H1 (cell line): ENCODE measurements around the gene MACROH2A1. TPM values are rescaled to one million over a fixed set of nuclear protein-coding genes. Genes with fewer than 3 reads are reported as not detected.

Experiments
- CTCF ChIA-PET: fragments of 300-600 bp; sonication (Branson Sonifier 250); formaldehyde crosslinking; loops from one replicate; lab custom pipeline; 2021; ENCODE audit not compliant: partially characterized antibody; lab: Charles Lee
- POLR2A ChIA-PET: fragments of 300-600 bp; sonication (Branson Sonifier 250); formaldehyde crosslinking; loops from one replicate; lab custom pipeline; 2021; ENCODE audit warnings: inconsistent platforms; ENCODE audit not compliant: partially characterized antibody; lab: Charles Lee
- DNase-seq, 2 experiments: peaks; one replicate each; pipeline versions ENCODE4 v3.0.0 to v3.0.0-alpha.2; 2010 to 2022; ENCODE audit warnings: low spot score in 2 of 2, low read depth in 1 of 2, mixed read lengths in 1 of 2
- FAIRE-seq: peaks from 2 replicates; lab custom pipeline; 2011; peaks lifted over from hg19 to GRCh38; lab: Jason Lieb, UNC
- H2AFZ ChIP-seq: 2 replicates; pipeline ENCODE4 v1.8.1; 2012; ENCODE audit warnings: low read length, inconsistent platforms
- H2AK5ac ChIP-seq: 2 replicates; pipeline ENCODE4 v1.6.1; 2013; ENCODE audit warnings: low read depth, low read length
- H2BK120ac ChIP-seq: replicated peaks from 2 replicates; pipeline ENCODE3; 2013; ENCODE audit warnings: low read depth, low read length, inconsistent platforms
- H2BK12ac ChIP-seq: 2 replicates; pipeline ENCODE4 v1.6.1; 2013; ENCODE audit warnings: low read depth, low read length
- H2BK15ac ChIP-seq: 2 replicates; pipeline ENCODE4 v1.6.1; 2013; ENCODE audit warnings: low read length
- H2BK20ac ChIP-seq: 2 replicates; pipeline ENCODE4 v1.6.1; 2013; ENCODE audit warnings: low read length
- H2BK5ac ChIP-seq: 2 replicates; pipeline ENCODE4 v1.6.1; 2013; ENCODE audit warnings: low read depth, low read length
- H3K14ac ChIP-seq: 2 replicates; pipeline ENCODE4 v1.6.1; 2013; ENCODE audit warnings: inconsistent platforms; ENCODE audit not compliant: insufficient read length
- H3K18ac ChIP-seq: 2 replicates; pipeline ENCODE4 v1.6.1; 2013; ENCODE audit warnings: low read length; ENCODE audit errors: extremely low read depth
- H3K23ac ChIP-seq: 2 replicates; pipeline ENCODE4 v1.6.1; 2013; ENCODE audit warnings: inconsistent platforms; ENCODE audit not compliant: insufficient read length
- H3K23me2 ChIP-seq: 2 replicates; pipeline ENCODE4 v1.6.1; 2013; ENCODE audit warnings: low read depth, low read length
- H3K27ac ChIP-seq: 2 replicates; pipeline ENCODE4 v1.6.1; 2011; ENCODE audit warnings: low read depth, low read length, inconsistent platforms
- H3K27me3 ChIP-seq, 4 experiments: replicated peaks in 1 of 4; 1 replicate in 1 of 4; 2 replicates in 3 of 4; pipeline versions ENCODE4 v1.6.1 to v1.8.1; 2011 to 2013; ENCODE audit warnings: low read length in 3 of 4, mild to moderate bottlenecking in 3 of 4, inconsistent platforms in 2 of 4, mixed read lengths in 2 of 4, moderate library complexity in 1 of 4; ENCODE audit not compliant: control insufficient read depth in 3 of 4, insufficient read depth in 3 of 4; ENCODE audit errors: extremely low read depth in 1 of 4
- H3K36me3 ChIP-seq, 4 experiments: 2 replicates each; pipeline versions ENCODE4 v1.6.1 to v1.8.1; 2011 to 2013; ENCODE audit warnings: mild to moderate bottlenecking in 4 of 4, low read length in 3 of 4, moderate library complexity in 2 of 4, control low read depth in 1 of 4, inconsistent platforms in 1 of 4; ENCODE audit not compliant: insufficient read depth in 4 of 4, control insufficient read depth in 2 of 4
- H3K4ac ChIP-seq: replicated peaks from 2 replicates; pipeline ENCODE3; 2013; ENCODE audit warnings: low read length, low read depth, mixed read lengths, inconsistent platforms; ENCODE audit not compliant: insufficient read length
- H3K4me1 ChIP-seq, 4 experiments: replicated peaks in 1 of 4; 1 replicate in 1 of 4; 2 replicates in 3 of 4; pipeline versions ENCODE4 v1.6.1 to v1.8.1; 2011 to 2013; ENCODE audit warnings: low read length in 3 of 4, inconsistent platforms in 2 of 4, mixed read lengths in 1 of 4; ENCODE audit not compliant: insufficient read depth in 4 of 4, control insufficient read depth in 3 of 4
- H3K4me2 ChIP-seq, 2 experiments: 2 replicates each; pipeline versions ENCODE4 v1.6.1 to v1.8.1; 2011 to 2013; ENCODE audit warnings: low read depth in 2 of 2, low read length in 2 of 2, control low read depth in 1 of 2, inconsistent platforms in 1 of 2, mild to moderate bottlenecking in 1 of 2; ENCODE audit not compliant: insufficient read depth in 1 of 2
- H3K4me3 ChIP-seq, 4 experiments: fragments of 200-600, 300-600 bp in 1 of 4; sonication (generic), shearing (Covaris generic), sonication (Bioruptor Twin) in 1 of 4; 2 replicates each; pipeline versions ENCODE4 v1.5.1 to v1.8.1; 2011 to 2016; ENCODE audit warnings: low read length in 4 of 4, low read depth in 3 of 4, control low read depth in 2 of 4, inconsistent platforms in 2 of 4, mild to moderate bottlenecking in 2 of 4, mixed read lengths in 1 of 4, moderate library complexity in 1 of 4; ENCODE audit not compliant: insufficient read depth in 2 of 4; ENCODE audit errors: extremely low read depth in 1 of 4
- H3K56ac ChIP-seq: replicated peaks from 2 replicates; pipeline ENCODE3; 2013; ENCODE audit warnings: low read depth, mild to moderate bottlenecking, mixed read lengths, low read length, inconsistent platforms; ENCODE audit not compliant: insufficient read length
- H3K79me1 ChIP-seq: 2 replicates; pipeline ENCODE4 v1.6.1; 2013; ENCODE audit warnings: low read depth, low read length, control low read depth
- H3K79me2 ChIP-seq, 2 experiments: 2 replicates each; pipeline versions ENCODE4 v1.6.1 to v1.8.1; 2012 to 2013; ENCODE audit warnings: low read length in 2 of 2, mild to moderate bottlenecking in 2 of 2, inconsistent platforms in 1 of 2; ENCODE audit not compliant: insufficient read depth in 2 of 2, control insufficient read depth in 1 of 2
- H3K9ac ChIP-seq, 4 experiments: replicated peaks in 1 of 4; 1 replicate in 1 of 4; 2 replicates in 3 of 4; pipeline versions ENCODE4 v1.6.1 to v1.8.1; 2011 to 2013; ENCODE audit warnings: low read depth in 3 of 4, low read length in 3 of 4, control low read depth in 2 of 4, mild to moderate bottlenecking in 2 of 4, moderate library complexity in 2 of 4, inconsistent platforms in 1 of 4; ENCODE audit errors: extremely low read depth in 1 of 4
- H3K9me3 ChIP-seq, 2 experiments: 2 replicates each; pipeline versions ENCODE4 v1.6.1 to v1.8.1; 2012 to 2013; ENCODE audit warnings: mild to moderate bottlenecking in 2 of 2, moderate library complexity in 2 of 2, control low read depth in 1 of 2, inconsistent platforms in 1 of 2, low read depth in 1 of 2, low read length in 1 of 2, mixed read lengths in 1 of 2; ENCODE audit not compliant: insufficient read depth in 2 of 2
- H4K20me1 ChIP-seq, 2 experiments: replicated peaks in 1 of 2; 2 replicates each; pipeline versions ENCODE3 to v1.8.1; 2011 to 2013; ENCODE audit warnings: inconsistent platforms in 2 of 2, low read length in 2 of 2, mild to moderate bottlenecking in 1 of 2; ENCODE audit not compliant: insufficient read depth in 2 of 2, control insufficient read depth in 1 of 2
- H4K5ac ChIP-seq: 2 replicates; pipeline ENCODE4 v1.6.1; 2013; ENCODE audit warnings: low read length, low read depth, mixed read lengths, inconsistent platforms; ENCODE audit not compliant: insufficient read length
- H4K8ac ChIP-seq: 2 replicates; pipeline ENCODE4 v1.8.0; 2013; ENCODE audit warnings: mild to moderate bottlenecking, moderate library complexity, low read length, inconsistent platforms; ENCODE audit not compliant: insufficient read depth; ENCODE audit errors: extremely low read depth
- H4K91ac ChIP-seq: replicated peaks from 2 replicates; pipeline ENCODE3; 2013; ENCODE audit warnings: low read length, mixed read lengths, inconsistent platforms; ENCODE audit not compliant: insufficient read length
- BCL11A ChIP-seq, 2 experiments: IDR thresholded peaks; one replicate each; pipeline ENCODE4 v1.6.1; 2011; ENCODE audit warnings: low read depth in 2 of 2, low read length in 2 of 2, mild to moderate bottlenecking in 2 of 2
- BRCA1 ChIP-seq: IDR thresholded peaks from 2 replicates; pipeline ENCODE4 v1.6.1; 2012; ENCODE audit warnings: low read depth, low read length, improper control_type of control experiment
- EP300 ChIP-seq, 2 experiments: IDR thresholded peaks; 1 replicate in 1 of 2; 2 replicates in 1 of 2; pipeline ENCODE4 v1.6.1; 2011 to 2012; ENCODE audit warnings: low read depth in 2 of 2, low read length in 2 of 2, mild to moderate bottlenecking in 2 of 2, borderline replicate concordance in 1 of 2, inconsistent platforms in 1 of 2, moderate library complexity in 1 of 2
- HDAC6 ChIP-seq: IDR thresholded peaks from one replicate; pipeline ENCODE4 v1.7.1; 2012; ENCODE audit warnings: low read depth, mild to moderate bottlenecking, inconsistent platforms, low read length, moderate library complexity
- POU5F1 ChIP-seq: IDR thresholded peaks from 2 replicates; pipeline ENCODE4 v1.6.1; 2011; ENCODE audit warnings: low read depth, mild to moderate bottlenecking, low read length, moderate library complexity
- RBBP5 ChIP-seq: IDR thresholded peaks from 2 replicates; pipeline ENCODE4 v1.7.1; 2012; ENCODE audit warnings: low read depth, mild to moderate bottlenecking, inconsistent platforms, low read length, moderate library complexity, borderline replicate concordance
- SIN3A ChIP-seq, 2 experiments: IDR thresholded peaks in 1 of 2; conservative IDR thresholded peaks in 1 of 2; 2 replicates each; pipeline ENCODE4 v1.6.1; 2011 to 2012; ENCODE audit warnings: low read length in 2 of 2, improper control_type of control experiment in 1 of 2, low read depth in 1 of 2, mild to moderate bottlenecking in 1 of 2
- SIX5 ChIP-seq: IDR thresholded peaks from 2 replicates; pipeline ENCODE4 v1.6.1; 2011; ENCODE audit warnings: mild to moderate bottlenecking, low read depth, low read length
- SUZ12 ChIP-seq: fragments of 200-600 bp; sonication (generic); IDR thresholded peaks from 2 replicates; pipeline ENCODE4 v1.6.1; 2012; ENCODE audit warnings: mild to moderate bottlenecking, inconsistent platforms, low read length, moderate library complexity, mixed read lengths
- TAF1 ChIP-seq: IDR thresholded peaks from 2 replicates; pipeline ENCODE4 v1.6.1; 2011; ENCODE audit warnings: mild to moderate bottlenecking, low read depth, low read length
- ZNF274 ChIP-seq: IDR thresholded peaks from 2 replicates; pipeline ENCODE4 v1.7.0; 2012; ENCODE audit warnings: low read length, borderline replicate concordance; ENCODE audit errors: extremely low read depth
- WGBS, 2 experiments: shearing (Covaris generic) in 1 of 2; methylation state at CpG; one replicate each; pipeline versions ENCODE4 v1.1.6 to v1.1.7; 2013 to 2015; ENCODE audit warnings: low lambda C conversion rate in 2 of 2, mixed read lengths in 2 of 2, inconsistent platforms in 1 of 2, low coverage in 1 of 2, missing lambda C conversion rate in 1 of 2; ENCODE audit not compliant: insufficient replicate concordance in 2 of 2, insufficient coverage in 1 of 2, insufficient read length in 1 of 2; ENCODE audit errors: extremely low coverage in 1 of 2, missing lambda C conversion rate in 1 of 2; 5-methylcytosine and 5-hydroxymethylcytosine counted together
- polyA plus RNA-seq, 7 experiments: library from polyadenylated mRNA; depleted of rRNA in 3 of 7; stranded (reverse) in 5 of 7; unstranded in 2 of 7; fragments of >200 nt in 5 of 7; fragments of 200-250 nt in 2 of 7; gene quantifications; 1 replicate in 5 of 7; 2 replicates in 1 of 7; 4 replicates in 1 of 7; pipeline versions ENCODE4 v1.2.1 to v1.2.3, GENCODE V29; 2011 to 2013; ENCODE audit warnings: missing spikeins in 2 of 7, mixed read lengths in 2 of 7
- total RNA-seq: library from RNA; stranded (reverse); fragmentation: NEBNext Ultra II Directional; extraction: Animal tissue kit (Norgen Biotek cat#: 25700); gene quantifications from 2 replicates; pipeline ENCODE4 v1.2.1, GENCODE V29; 2021

The MACROH2A1 gene
- total and polyA plus RNA-seq, 2 of the 8 experiments (the other 6 are each of a cell fraction or from before 2014, with no cell fraction given): 60.0 to 92.3 TPM

DNA sequence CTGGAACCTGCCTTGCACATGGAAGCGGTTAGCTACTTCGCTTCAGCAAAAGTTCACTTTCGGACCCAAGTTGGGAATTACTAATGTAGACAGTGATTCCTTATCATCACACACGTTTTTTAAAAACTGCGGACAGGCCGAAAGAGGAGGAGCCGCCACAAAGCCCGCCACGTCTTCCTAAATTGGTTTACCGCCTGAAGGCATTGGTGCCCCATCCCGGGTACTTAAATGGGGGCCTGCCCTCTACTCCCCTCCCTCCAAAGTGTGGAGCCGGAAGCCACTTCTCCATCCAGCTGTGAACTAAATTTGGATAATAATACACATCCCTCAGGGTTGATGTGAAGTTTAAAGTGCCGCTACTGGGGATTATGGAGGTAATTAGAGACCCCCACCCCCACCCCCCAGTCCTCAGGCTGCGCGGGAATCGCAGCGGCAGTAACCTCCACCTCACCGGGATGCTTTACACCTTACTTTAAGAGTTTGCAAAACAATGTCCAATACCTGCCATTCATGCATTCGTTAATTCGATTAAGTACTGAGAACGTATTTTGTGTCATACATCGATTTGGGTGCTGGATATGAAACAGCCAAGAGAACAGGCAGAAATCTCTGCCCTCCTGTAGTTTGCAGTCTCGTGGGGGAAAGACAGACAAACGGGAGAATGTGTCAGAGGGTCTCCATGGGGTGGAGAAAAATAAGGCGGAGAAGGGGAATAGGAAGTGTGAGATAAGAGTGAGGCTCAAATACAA is 937 bp upstream of the MACROH2A1 start:
- Histone ChIP-seq H3K9ac (no peak overlapping the region), H3K23ac (no peak overlapping the region), H3K36me3 (no peaks in the 10 kb centered on the region), H2BK20ac (no peak overlapping the region), H2BK120ac (no peak overlapping the region), H3K23me2 (peaks cover 14% of the 10 kb centered on the region), H2AK5ac (no peak overlapping the region), H3K4me2 (peak overlapping the region; percentile 69 to 95), H3K27me3 (peaks cover 6 to 35% (median 30%) of the 10 kb centered on the region in 4 experiments), H4K20me1 (peaks cover 9 to 22% of the 10 kb centered on the region in 2 experiments), H3K18ac (no peak overlapping the region), H4K5ac (no peak overlapping the region), H3K4me1 (peaks cover 7 to 24% (median 12%) of the 10 kb centered on the region in 4 experiments), H2BK12ac (no peak overlapping the region), H3K79me1 (no peaks in the 10 kb centered on the region), H3K4ac (no peak overlapping the region), H3K27ac (no peak overlapping the region), H2BK5ac (no peak overlapping the region), H3K79me2 (peaks cover 0 to 27% of the 10 kb centered on the region in 2 experiments; a peak in 2 of 4 replicates), H3K56ac (no peak overlapping the region), H4K8ac (no peak overlapping the region), H3K14ac (no peak overlapping the region), H2AFZ (peak overlapping the region; percentile 47; the same call in 1 of the 2 replicates), H3K9me3 (no peaks in the 10 kb centered on the region; a peak in 1 of 4 replicates), H3K4me3 (peak overlapping the region; percentile 40 to 82 (median 53); a peak in 7 of 8 replicates), H2BK15ac (no peak overlapping the region), H4K91ac (no peak overlapping the region)
- POLR2A ChIA-PET: interaction anchor here (1.3 kb wide), 1 partner anchor 26 kb away, joined by 3 read pairs; no protein-coding TSS in a partner anchor
- DNase-seq (peak; percentile 74 to 75), FAIRE-seq (no peak)
- CTCF ChIA-PET: interaction anchor here (4.2 kb wide), 1 partner anchor 26 kb away, joined by 32 read pairs; no protein-coding TSS in a partner anchor
- WGBS, 2 experiments: 2% methylated on average over 25 of the region's 25 CpGs; no CpG with 5 or more reads in 1 of the 2 experiments
- no peak for TF ChIP-seq ZNF274
- peak in 1 of 2 experiments; percentile 66; a peak in 1 of 3 replicates for TF ChIP-seq EP300 (IDR thresholded peaks at IDR 0.05; ENCODE audit: borderline replicate concordance in 1 of 2, low read depth in 2 of 2, low read length in 2 of 2)
- TF ChIP-seq RBBP5: no peak
- no peak for TF ChIP-seq TAF1
- no peak for TF ChIP-seq SIX5
- TF ChIP-seq SUZ12: no peak
- no peak for TF ChIP-seq HDAC6
- no peak for TF ChIP-seq SIN3A (conservative IDR thresholded peaks at IDR 0.05 in 1 of 2, IDR thresholded peaks at IDR 0.05 in 1 of 2; ENCODE audit: low read depth in 1 of 2, low read length in 2 of 2)
- TF ChIP-seq POU5F1: peak; percentile 69; the same call in 1 of the 2 replicates
- no peak for TF ChIP-seq BRCA1
- peak in 1 of 2 experiments; percentile 74 for TF ChIP-seq BCL11A (IDR thresholded peaks at IDR 0.05; ENCODE audit: low read depth in 2 of 2, low read length in 2 of 2)
